Activated CD4-positive, CD25-positive, alpha-beta regulatory T cell treated with anti-CD3 and anti-CD28 coated beads, Interleukin-2, amount 50 U/mL, for 72 hours (primary cell): Measurements from ENCODE around the gene AGRN.

Experiments
- DNase-seq: peaks from one replicate; pipeline ENCODE4 v3.0.0; 2021

Gene AGRN

GRCh38 chr1:1039145-1039910 is 19.4 kb downstream of the AGRN start:
- DNase-seq = no peak

- peak; percentile 76 for DNase-seq
Measured at GRCh38 chr1:1040004-1040991, 20.4 kb downstream of the AGRN start.

DNA sequence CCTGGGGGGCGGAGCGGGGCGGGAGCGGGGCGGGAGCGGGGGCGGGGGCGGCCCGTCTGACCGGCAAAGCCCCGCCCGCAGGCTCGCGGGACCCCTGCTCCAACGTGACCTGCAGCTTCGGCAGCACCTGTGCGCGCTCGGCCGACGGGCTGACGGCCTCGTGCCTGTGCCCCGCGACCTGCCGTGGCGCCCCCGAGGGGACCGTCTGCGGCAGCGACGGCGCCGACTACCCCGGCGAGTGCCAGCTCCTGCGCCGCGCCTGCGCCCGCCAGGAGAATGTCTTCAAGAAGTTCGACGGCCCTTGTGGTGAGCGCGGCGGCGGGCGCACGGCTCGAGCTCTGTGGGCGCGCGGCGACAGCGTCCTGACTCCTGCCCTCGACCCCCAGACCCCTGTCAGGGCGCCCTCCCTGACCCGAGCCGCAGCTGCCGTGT is 21.2 kb downstream of the AGRN start:
- no peak for DNase-seq

GRCh38 chr1:1041873-1042272 is 22.0 kb downstream of the AGRN start:
- no peak for DNase-seq

DNA sequence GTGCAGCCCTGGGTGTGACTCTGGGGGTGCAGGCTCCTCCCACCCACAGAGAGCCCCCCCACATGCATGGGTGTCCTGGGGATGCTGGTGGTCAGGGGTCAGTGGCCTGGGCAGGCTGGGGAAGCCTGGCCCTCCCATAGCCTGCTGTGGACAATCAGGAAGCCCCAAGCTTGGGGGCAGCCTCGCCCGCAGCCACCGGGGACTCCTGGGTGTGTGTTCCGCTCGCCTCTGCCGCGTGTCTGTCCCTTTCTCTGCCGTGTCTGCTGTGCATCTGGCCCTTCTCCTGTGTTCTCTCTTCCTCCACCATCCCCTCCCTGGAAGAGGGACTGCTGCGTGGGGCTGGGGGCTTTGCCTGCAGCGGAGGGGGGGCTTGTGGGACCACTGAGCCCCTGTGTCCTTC is 22.9 kb downstream of the AGRN start:
- no peak for DNase-seq

DNA sequence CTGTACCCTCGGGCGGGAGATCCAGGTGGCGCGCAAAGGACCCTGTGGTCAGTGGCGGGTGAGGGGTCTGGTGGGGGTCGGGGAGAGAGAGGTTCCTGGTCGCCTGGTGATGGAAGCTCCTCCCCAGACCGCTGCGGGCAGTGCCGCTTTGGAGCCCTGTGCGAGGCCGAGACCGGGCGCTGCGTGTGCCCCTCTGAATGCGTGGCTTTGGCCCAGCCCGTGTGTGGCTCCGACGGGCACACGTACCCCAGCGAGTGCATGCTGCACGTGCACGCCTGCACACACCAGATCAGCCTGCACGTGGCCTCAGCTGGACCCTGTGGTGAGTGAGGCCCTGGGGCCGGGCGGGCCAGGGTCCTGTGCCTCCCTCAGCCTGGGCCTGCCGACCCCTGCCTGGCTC is 23.5 kb downstream of the AGRN start:
- no peak for DNase-seq

GRCh38 chr1:1043921-1044320 is 24.0 kb downstream of the AGRN start:
- DNase-seq = no peak

DNA sequence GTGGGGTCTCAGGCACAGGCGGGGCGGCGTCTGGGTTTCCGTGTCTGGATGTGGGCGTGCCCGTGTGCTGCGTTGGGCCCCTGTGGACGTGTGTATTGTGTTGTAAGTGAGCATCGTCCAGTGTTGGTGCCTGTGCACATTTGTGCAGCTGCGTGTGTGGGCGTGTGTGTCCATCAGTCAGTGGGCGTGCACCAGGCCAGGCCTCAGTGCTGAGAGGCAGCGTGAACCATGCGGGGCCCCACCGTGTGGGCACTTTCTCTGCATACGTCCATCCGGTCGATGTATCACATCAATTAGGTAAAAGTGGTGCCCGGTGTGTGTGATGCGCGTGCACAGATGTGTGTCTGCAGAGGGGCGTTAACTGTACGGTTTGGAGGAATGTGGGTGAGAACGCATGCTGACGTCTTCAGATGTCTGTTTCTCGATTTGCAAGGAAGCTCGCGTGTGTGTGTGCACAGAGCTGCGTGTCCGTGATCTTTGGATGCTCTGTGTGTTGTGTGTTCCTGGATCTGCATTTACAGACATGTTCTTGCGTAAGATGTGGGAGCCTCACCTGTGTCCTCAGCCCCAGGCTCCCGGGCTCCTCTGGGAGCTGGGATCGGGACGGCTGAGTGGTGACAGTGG is 24.6 kb downstream of the AGRN start:
- no peak for DNase-seq

DNA sequence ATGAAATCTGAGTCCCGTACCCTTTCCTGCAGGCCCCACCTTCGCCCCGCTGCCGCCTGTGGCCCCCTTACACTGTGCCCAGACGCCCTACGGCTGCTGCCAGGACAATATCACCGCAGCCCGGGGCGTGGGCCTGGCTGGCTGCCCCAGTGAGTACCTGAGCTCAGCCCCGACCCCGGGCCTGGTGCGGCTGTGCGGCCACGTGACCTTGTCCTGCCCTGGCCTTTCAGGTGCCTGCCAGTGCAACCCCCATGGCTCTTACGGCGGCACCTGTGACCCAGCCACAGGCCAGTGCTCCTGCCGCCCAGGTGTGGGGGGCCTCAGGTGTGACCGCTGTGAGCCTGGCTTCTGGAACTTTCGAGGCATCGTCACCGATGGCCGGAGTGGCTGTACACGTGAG is 25.2 kb downstream of the AGRN start:
- no peak for DNase-seq

DNA sequence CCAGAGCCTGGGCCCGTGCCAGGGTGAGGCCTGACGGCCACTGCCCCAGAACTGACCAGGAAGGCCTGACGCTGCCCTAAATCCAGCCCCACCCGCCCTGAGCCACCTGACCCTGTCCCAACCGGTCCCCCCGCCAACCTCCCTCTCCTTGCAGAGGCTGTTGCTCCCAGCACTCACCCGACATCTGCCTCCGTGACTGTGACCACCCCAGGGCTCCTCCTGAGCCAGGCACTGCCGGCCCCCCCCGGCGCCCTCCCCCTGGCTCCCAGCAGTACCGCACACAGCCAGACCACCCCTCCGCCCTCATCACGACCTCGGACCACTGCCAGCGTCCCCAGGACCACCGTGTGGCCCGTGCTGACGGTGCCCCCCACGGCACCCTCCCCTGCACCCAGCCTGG is 26.3 kb downstream of the AGRN start:
- no peak for DNase-seq

DNA sequence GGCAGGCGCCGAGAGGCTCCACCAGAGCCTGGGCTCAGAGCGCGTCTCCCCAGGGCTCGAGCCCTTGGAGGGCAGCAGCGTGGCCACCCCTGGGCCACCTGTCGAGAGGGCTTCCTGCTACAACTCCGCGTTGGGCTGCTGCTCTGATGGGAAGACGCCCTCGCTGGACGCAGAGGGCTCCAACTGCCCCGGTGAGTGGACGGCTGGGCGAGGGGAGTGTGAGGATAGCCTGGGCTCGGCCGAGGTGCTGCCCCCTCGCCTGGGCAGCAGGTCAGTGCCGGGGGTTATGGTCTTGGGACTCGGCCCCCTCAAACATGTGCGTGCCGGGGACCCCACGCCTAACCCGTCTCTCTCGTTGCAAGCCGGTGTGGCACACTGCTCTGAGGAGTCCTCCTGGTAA is 26.8 kb downstream of the AGRN start:
- no peak for DNase-seq

- DNase-seq = no peak
Measured at GRCh38 chr1:1047407-1047806, 27.5 kb downstream of the AGRN start.

- no peak for DNase-seq
Measured at GRCh38 chr1:1047963-1048362, 28.0 kb downstream of the AGRN start.

- no peak for DNase-seq
Measured at GRCh38 chr1:1048765-1049164, 28.8 kb downstream of the AGRN start.

DNA sequence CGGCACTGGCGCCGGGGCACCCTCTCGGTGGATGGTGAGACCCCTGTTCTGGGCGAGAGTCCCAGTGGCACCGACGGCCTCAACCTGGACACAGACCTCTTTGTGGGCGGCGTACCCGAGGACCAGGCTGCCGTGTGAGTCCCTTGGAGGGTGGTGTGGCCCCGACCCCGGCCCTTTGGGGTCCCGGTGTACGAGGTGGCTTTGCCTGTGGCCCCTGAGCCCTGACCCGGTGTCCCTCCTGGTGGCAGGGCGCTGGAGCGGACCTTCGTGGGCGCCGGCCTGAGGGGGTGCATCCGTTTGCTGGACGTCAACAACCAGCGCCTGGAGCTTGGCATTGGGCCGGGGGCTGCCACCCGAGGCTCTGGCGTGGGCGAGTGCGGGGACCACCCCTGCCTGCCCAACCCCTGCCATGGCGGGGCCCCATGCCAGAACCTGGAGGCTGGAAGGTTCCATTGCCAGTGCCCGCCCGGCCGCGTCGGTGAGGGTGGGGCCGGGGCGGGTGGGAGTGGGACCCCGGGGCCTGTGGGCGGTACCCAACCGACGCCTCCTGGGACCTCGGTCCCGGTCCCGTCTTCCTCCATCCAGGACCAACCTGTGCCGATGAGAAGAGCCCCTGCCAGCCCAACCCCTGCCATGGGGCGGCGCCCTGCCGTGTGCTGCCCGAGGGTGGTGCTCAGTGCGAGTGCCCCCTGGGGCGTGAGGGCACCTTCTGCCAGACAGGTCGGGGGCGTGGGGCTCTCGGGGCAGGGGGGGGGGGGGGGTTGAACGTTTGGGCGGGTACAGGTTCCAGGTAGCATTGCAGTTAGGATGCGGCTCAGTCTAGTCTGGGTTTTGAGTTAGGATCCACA is 29.6 kb downstream of the AGRN start:
- no peak for DNase-seq

DNA sequence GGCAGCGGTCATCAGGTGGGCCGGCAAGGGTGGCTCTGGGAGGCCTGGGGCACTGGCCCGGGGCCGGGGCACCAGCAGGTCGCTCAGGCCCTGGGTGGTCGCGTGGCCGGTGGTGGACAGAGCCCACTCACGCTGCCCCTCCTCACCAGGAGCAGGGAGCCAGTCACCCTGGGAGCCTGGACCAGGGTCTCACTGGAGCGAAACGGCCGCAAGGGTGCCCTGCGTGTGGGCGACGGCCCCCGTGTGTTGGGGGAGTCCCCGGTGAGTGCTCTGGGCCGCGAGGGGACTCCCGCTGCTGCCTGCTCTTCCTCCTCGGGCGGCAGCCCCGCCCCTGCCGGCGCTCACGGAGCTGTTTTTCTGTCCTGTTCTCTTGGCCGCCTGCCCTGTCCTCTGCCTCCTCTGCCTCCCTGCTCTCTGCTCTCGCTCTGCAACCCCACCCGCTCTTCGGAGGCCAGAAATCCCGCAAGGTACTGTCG is 30.7 kb downstream of the AGRN start:
- no peak for DNase-seq

DNA sequence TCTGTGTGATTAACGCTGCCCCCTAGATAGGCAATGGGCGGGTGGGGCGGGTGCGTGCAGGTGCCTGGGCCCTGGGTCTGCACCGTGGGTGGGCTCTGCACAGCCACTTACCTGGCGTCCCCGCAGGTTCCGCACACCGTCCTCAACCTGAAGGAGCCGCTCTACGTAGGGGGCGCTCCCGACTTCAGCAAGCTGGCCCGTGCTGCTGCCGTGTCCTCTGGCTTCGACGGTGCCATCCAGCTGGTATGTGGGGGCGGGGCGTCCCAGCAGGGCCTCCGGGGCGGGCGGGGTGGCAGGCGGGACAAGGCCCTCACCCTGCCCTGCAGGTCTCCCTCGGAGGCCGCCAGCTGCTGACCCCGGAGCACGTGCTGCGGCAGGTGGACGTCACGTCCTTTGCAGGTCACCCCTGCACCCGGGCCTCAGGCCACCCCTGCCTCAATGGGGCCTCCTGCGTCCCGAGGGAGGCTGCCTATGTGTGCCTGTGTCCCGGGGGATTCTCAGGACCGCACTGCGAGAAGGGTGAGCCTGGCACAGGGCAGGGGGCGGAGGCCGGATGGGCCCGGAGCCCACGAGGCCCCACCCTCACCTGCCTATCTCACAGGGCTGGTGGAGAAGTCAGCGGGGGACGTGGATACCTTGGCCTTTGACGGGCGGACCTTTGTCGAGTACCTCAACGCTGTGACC is 31.3 kb downstream of the AGRN start:
- no peak for DNase-seq

GRCh38 chr1:1052003-1052840 is 32.3 kb downstream of the AGRN start:
- no peak for DNase-seq

DNA sequence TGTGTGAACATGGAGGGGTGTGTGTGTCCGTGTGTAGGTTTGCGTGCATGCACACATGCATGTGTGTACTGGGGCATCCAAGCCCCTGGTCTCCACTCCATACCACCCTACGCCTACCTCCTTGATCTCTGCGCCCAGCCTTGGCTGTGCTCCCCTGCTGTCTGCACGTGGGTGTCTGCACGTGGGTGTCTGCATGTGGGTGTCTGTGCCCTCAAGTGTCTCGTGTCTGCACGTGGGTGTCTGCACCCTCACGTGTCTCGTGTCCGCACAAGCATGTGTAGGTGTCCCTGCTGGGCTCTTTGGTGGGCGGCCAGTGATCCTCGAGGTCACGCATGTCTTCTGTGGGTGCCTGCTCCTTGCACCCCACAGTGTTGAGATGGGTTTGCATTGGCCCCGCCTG is 33.1 kb downstream of the AGRN start:
- no peak for DNase-seq

- no peak for DNase-seq
Measured at GRCh38 chr1:1053682-1054081, 33.8 kb downstream of the AGRN start.
